Endometrium (tissue), 2 donors: ENCODE results near the gene MOB2.

ENCODE experiments used
- FAIRE-seq: peaks from 2 replicates; lab custom pipeline; 2012; peaks lifted over from hg19 to GRCh38; lab: Jason Lieb, UNC
- donor health status: control.
- donor health status: control.

MOB2 gene

GRCh38 chr11:1486054-1486825 lies at the start of gene MOB2:
Gene MOB2 (minus strand): TSS chr11:1486779. CDS start chr11:1486556, 223 bp downstream.
- FAIRE-seq = no peak

- FAIRE-seq = no peak
These were observed 48.1 kb upstream of the MOB2 start for GRCh38 chr11:1534682-1535081.

- no peak for FAIRE-seq
These were observed 47.6 kb upstream of the MOB2 start for GRCh38 chr11:1534171-1534570.

- no peak for FAIRE-seq
These were observed 46.8 kb upstream of the MOB2 start for GRCh38 chr11:1533342-1533725.

GRCh38 chr11:1532606-1533341 lies 46.2 kb upstream of the MOB2 start:
- no peak for FAIRE-seq

GRCh38 chr11:1532014-1532586 lies 45.5 kb upstream of the MOB2 start:
- no peak for FAIRE-seq

GRCh38 chr11:1531449-1532013 lies 45.0 kb upstream of the MOB2 start:
- FAIRE-seq = no peak

GRCh38 chr11:1530686-1531448 lies 44.3 kb upstream of the MOB2 start:
- no peak for FAIRE-seq

GRCh38 chr11:1529774-1530173 lies 43.2 kb upstream of the MOB2 start:
- no peak for FAIRE-seq

GRCh38 chr11:1529286-1529685 lies 42.7 kb upstream of the MOB2 start:
- no peak for FAIRE-seq

GRCh38 chr11:1528710-1529109 lies 42.1 kb upstream of the MOB2 start:
- no peak for FAIRE-seq

GRCh38 chr11:1526785-1527184 lies 40.2 kb upstream of the MOB2 start:
- FAIRE-seq = no peak

- no peak for FAIRE-seq
These were observed 37.2 kb upstream of the MOB2 start for GRCh38 chr11:1523779-1524178.

- FAIRE-seq = no peak
These were observed 36.5 kb upstream of the MOB2 start for GRCh38 chr11:1523077-1523476.

- no peak for FAIRE-seq
These were observed 35.5 kb upstream of the MOB2 start for GRCh38 chr11:1522081-1522424.

- FAIRE-seq = no peak
These were observed 35.0 kb upstream of the MOB2 start for GRCh38 chr11:1521382-1522080.

- FAIRE-seq = no peak
These were observed 34.2 kb upstream of the MOB2 start for GRCh38 chr11:1520663-1521267.

GRCh38 chr11:1520209-1520662 lies 33.7 kb upstream of the MOB2 start:
- no peak for FAIRE-seq

- FAIRE-seq = no peak
These were observed 32.7 kb upstream of the MOB2 start for GRCh38 chr11:1519028-1520010.

- no peak for FAIRE-seq
These were observed 31.7 kb upstream of the MOB2 start for GRCh38 chr11:1518301-1518700.
